ENCODE results near the gene TACC3. TPM values are rescaled to one million over a fixed set of nuclear protein-coding genes. Genes with fewer than 3 reads are reported as not detected.
A peak's percentile ranks its signal among the peaks of the same experiment; 100 is the strongest.

The TACC3 gene
- total RNA-seq, 2 experiments from 2014 or later = 234 to 235 TPM

GRCh38 chr4:1766106-1767060 is 45.1 kb downstream of the TACC3 start:
- Mint-ChIP-seq H3K4me3 (no peak overlapping the region), H3K36me3 (no peaks in the 10 kb centered on the region), H3K27me3 (peaks cover 22% of the 10 kb centered on the region), H3K9me3 (no peaks in the 10 kb centered on the region), H3K27ac (no peak overlapping the region), H3K4me1 (no peaks in the 10 kb centered on the region)
- no peak for ATAC-seq (ENCODE audit: low read depth)
- no peak for DNase-seq
- POLR2A ChIA-PET = no interaction called here

- ATAC-seq (ENCODE audit: low read depth) (no peak), DNase-seq (no peak)
- Mint-ChIP-seq H3K27ac (no peak overlapping the region), H3K9me3 (no peaks in the 10 kb centered on the region), H3K36me3 (no peaks in the 10 kb centered on the region), H3K27me3 (peaks cover 22% of the 10 kb centered on the region), H3K4me3 (no peak overlapping the region), H3K4me1 (no peaks in the 10 kb centered on the region)
- POLR2A ChIA-PET = no interaction called here
Observed at GRCh38 chr4:1767061-1767769, 45.9 kb downstream of the TACC3 start.

GRCh38 chr4:1767770-1768366 is 46.5 kb downstream of the TACC3 start:
- POLR2A ChIA-PET = no interaction called here
- peaks cover 22% of the 10 kb centered on the region for H3K27me3 Mint-ChIP-seq
- H3K4me1 Mint-ChIP-seq = no peaks in the 10 kb centered on the region
- H3K9me3 Mint-ChIP-seq = no peaks in the 10 kb centered on the region
- H3K36me3 Mint-ChIP-seq = no peaks in the 10 kb centered on the region
- DNase-seq = no peak
- peak overlapping the region; percentile 37 for H3K4me3 Mint-ChIP-seq
- no peak overlapping the region for H3K27ac Mint-ChIP-seq
- ATAC-seq (ENCODE audit: low read depth) = no peak

GRCh38 chr4:1768367-1769034 is 47.2 kb downstream of the TACC3 start:
- no peak overlapping the region for H3K4me3 Mint-ChIP-seq
- H3K4me1 Mint-ChIP-seq = no peaks in the 10 kb centered on the region
- DNase-seq = no peak
- ATAC-seq (ENCODE audit: low read depth) = no peak
- H3K9me3 Mint-ChIP-seq = no peaks in the 10 kb centered on the region
- POLR2A ChIA-PET = no interaction called here
- H3K27ac Mint-ChIP-seq = no peak overlapping the region
- no peaks in the 10 kb centered on the region for H3K36me3 Mint-ChIP-seq
- peaks cover 20% of the 10 kb centered on the region for H3K27me3 Mint-ChIP-seq

GRCh38 chr4:1769692-1770091 is 48.4 kb downstream of the TACC3 start:
- Mint-ChIP-seq H3K27me3 (peaks cover 13% of the 10 kb centered on the region), H3K27ac (no peak overlapping the region), H3K9me3 (no peaks in the 10 kb centered on the region), H3K4me3 (no peak overlapping the region), H3K4me1 (no peaks in the 10 kb centered on the region), H3K36me3 (no peaks in the 10 kb centered on the region)
- no peak for ATAC-seq (ENCODE audit: low read depth)
- POLR2A ChIA-PET = no interaction called here
- no peak for DNase-seq

GRCh38 chr4:1770245-1770644 is 48.9 kb downstream of the TACC3 start:
- Mint-ChIP-seq H3K4me3 (no peak overlapping the region), H3K9me3 (no peaks in the 10 kb centered on the region), H3K27me3 (peaks cover 12% of the 10 kb centered on the region), H3K4me1 (no peaks in the 10 kb centered on the region), H3K27ac (no peak overlapping the region), H3K36me3 (no peaks in the 10 kb centered on the region)
- DNase-seq = no peak
- POLR2A ChIA-PET = no interaction called here
- no peak for ATAC-seq (ENCODE audit: low read depth)

- H3K36me3 Mint-ChIP-seq = no peaks in the 10 kb centered on the region
- no peak for ATAC-seq (ENCODE audit: low read depth)
- POLR2A ChIA-PET = no interaction called here
Observed at GRCh38 chr4:1770791-1771231, 49.5 kb downstream of the TACC3 start.

GRCh38 chr4:1771555-1772305 is 50.4 kb downstream of the TACC3 start:
- DNase-seq = no peak
- Mint-ChIP-seq H3K27me3 (peaks cover 8% of the 10 kb centered on the region), H3K4me1 (no peaks in the 10 kb centered on the region), H3K4me3 (no peak overlapping the region), H3K36me3 (no peaks in the 10 kb centered on the region), H3K27ac (no peak overlapping the region), H3K9me3 (no peaks in the 10 kb centered on the region)
- POLR2A ChIA-PET = no interaction called here
- ATAC-seq (ENCODE audit: low read depth) = peak; percentile 37

More at GRCh38 chr4:1770791-1771231, 49.5 kb downstream of the TACC3 start:
- H3K9me3 Mint-ChIP-seq = no peaks in the 10 kb centered on the region
- peaks cover 8% of the 10 kb centered on the region for H3K27me3 Mint-ChIP-seq
- H3K4me3 Mint-ChIP-seq = no peak overlapping the region
- H3K27ac Mint-ChIP-seq = no peak overlapping the region
- DNase-seq = no peak
- no peaks in the 10 kb centered on the region for H3K4me1 Mint-ChIP-seq

GRCh38 chr4:1772853-1773538 is 51.7 kb downstream of the TACC3 start:
- H3K27ac Mint-ChIP-seq = no peak overlapping the region
- DNase-seq (no peak), ATAC-seq (ENCODE audit: low read depth) (no peak)
- H3K4me3 Mint-ChIP-seq = no peak overlapping the region
- no peaks in the 10 kb centered on the region for H3K9me3 Mint-ChIP-seq
- no peaks in the 10 kb centered on the region for H3K4me1 Mint-ChIP-seq
- H3K27me3 Mint-ChIP-seq = peaks cover 6% of the 10 kb centered on the region
- no peaks in the 10 kb centered on the region for H3K36me3 Mint-ChIP-seq
- POLR2A ChIA-PET = no interaction called here

- no peak overlapping the region for H3K27ac Mint-ChIP-seq
- no peaks in the 10 kb centered on the region for H3K36me3 Mint-ChIP-seq
- POLR2A ChIA-PET = no interaction called here
- peaks cover under 1% of the 10 kb centered on the region for H3K27me3 Mint-ChIP-seq
- ATAC-seq (ENCODE audit: low read depth) (no peak), DNase-seq (no peak)
- no peaks in the 10 kb centered on the region for H3K4me1 Mint-ChIP-seq
- no peaks in the 10 kb centered on the region for H3K9me3 Mint-ChIP-seq
- H3K4me3 Mint-ChIP-seq = no peak overlapping the region
Observed at GRCh38 chr4:1773754-1774153, 52.4 kb downstream of the TACC3 start.

- Mint-ChIP-seq H3K27ac (no peak overlapping the region), H3K4me1 (no peaks in the 10 kb centered on the region), H3K9me3 (no peaks in the 10 kb centered on the region), H3K27me3 (no peaks in the 10 kb centered on the region), H3K36me3 (no peaks in the 10 kb centered on the region), H3K4me3 (no peak overlapping the region)
- no peak for ATAC-seq (ENCODE audit: low read depth)
- POLR2A ChIA-PET = no interaction called here
- no peak for DNase-seq
Observed at GRCh38 chr4:1775731-1776500, 54.6 kb downstream of the TACC3 start.
